CD4-positive, alpha-beta T cell treated with Interleukin-4 for 4 hours (primary cell): Measurements from ENCODE around the gene DLEU7.

Source experiments
- DNase-seq: peaks from one replicate; pipeline ENCODE4 v3.0.0-alpha.2; 2020

The DLEU7 gene

GRCh38 chr13:50788551-50789210 is 54.8 kb downstream of the DLEU7 start:
- no peak for DNase-seq

GRCh38 chr13:50787316-50788195 is 55.9 kb downstream of the DLEU7 start:
- no peak for DNase-seq

GRCh38 chr13:50783717-50784290 is 59.7 kb downstream of the DLEU7 start:
- no peak for DNase-seq

GRCh38 chr13:50783066-50783465 is 60.4 kb downstream of the DLEU7 start:
- no peak for DNase-seq

GRCh38 chr13:50780201-50781015 is 63.1 kb downstream of the DLEU7 start:
- DNase-seq, result no peak

GRCh38 chr13:50779443-50780200 is 63.9 kb downstream of the DLEU7 start:
- DNase-seq, result no peak
